Endothelial cell of umbilical vein (primary cell): ENCODE measurements around the gene COG4. TPM values are rescaled to one million over a fixed set of nuclear protein-coding genes. Genes with fewer than 3 reads are reported as not detected.

Experiments
- BruUV-seq: library from RNA; stranded (reverse); fragments of 400-500 nt; replicated peaks from 2 replicates; lab custom pipeline; 2021; lab: Mats Ljungman, UMichigan
- CTCF ChIA-PET: fragments of 300-600, 350-600 bp; sonication (Branson Sonifier 250); formaldehyde crosslinking; loops from one replicate; lab custom pipeline; 2021; ENCODE audit warnings: antibody characterized with exemption, inconsistent platforms; lab: Charles Lee
- POLR2A ChIA-PET: fragments of 300-600, 350-600 bp; sonication (Branson Sonifier 250); formaldehyde crosslinking; loops from one replicate; lab custom pipeline; 2021; ENCODE audit warnings: antibody characterized with exemption, inconsistent platforms; lab: Charles Lee
- DNase-seq: peaks from one replicate; pipeline ENCODE4 v3.0.0-alpha.2; 2011; ENCODE audit warnings: low read depth, low spot score
- FAIRE-seq: peaks from 2 replicates; lab custom pipeline; 2011; peaks lifted over from hg19 to GRCh38; lab: Jason Lieb, UNC
- H2AFZ ChIP-seq: 2 replicates; pipeline ENCODE4 v1.6.0; 2012; ENCODE audit warnings: low read depth, low read length, control low read depth, inconsistent platforms
- H3K27ac ChIP-seq: 2 replicates; pipeline ENCODE4 v1.5.1; 2011; ENCODE audit warnings: low read depth, mild to moderate bottlenecking, control low read depth, low read length, moderate library complexity; ENCODE audit not compliant: insufficient read depth
- H3K27me3 ChIP-seq, 2 experiments: 2 replicates each; pipeline versions ENCODE4 v1.6.0 to v1.6.1; 2011; ENCODE audit warnings: low read length in 2 of 2, mixed read lengths in 1 of 2; ENCODE audit not compliant: control insufficient read depth in 2 of 2, insufficient read depth in 2 of 2
- H3K36me3 ChIP-seq, 2 experiments: 2 replicates in 1 of 2; 3 replicates in 1 of 2; pipeline ENCODE4 v1.5.1; 2011; ENCODE audit warnings: low read length in 2 of 2, mild to moderate bottlenecking in 1 of 2, moderate library complexity in 1 of 2; ENCODE audit not compliant: control insufficient read depth in 2 of 2, insufficient read depth in 2 of 2; ENCODE audit errors: extremely low read depth in 1 of 2
- H3K4me1 ChIP-seq: 3 replicates; pipeline ENCODE4 v1.5.1; 2011; ENCODE audit warnings: mild to moderate bottlenecking, low read length; ENCODE audit not compliant: control insufficient read depth, insufficient read depth; ENCODE audit errors: extremely low read depth
- H3K4me2 ChIP-seq: 2 replicates; pipeline ENCODE4 v1.6.1; 2011; ENCODE audit warnings: low read length, control low read depth, mixed read lengths; ENCODE audit not compliant: insufficient read depth
- H3K4me3 ChIP-seq, 3 experiments: fragments of 200-600 bp in 1 of 3; sonication (generic), shearing (Covaris generic) in 1 of 3; replicated peaks in 1 of 3; 2 replicates each; pipeline ENCODE4 v1.5.1; 2011 to 2016; ENCODE audit warnings: control low read depth in 3 of 3, low read length in 3 of 3, mild to moderate bottlenecking in 2 of 3, inconsistent platforms in 1 of 3, low read depth in 1 of 3, moderate library complexity in 1 of 3; ENCODE audit not compliant: insufficient read depth in 1 of 3
- H3K79me2 ChIP-seq: 2 replicates; pipeline ENCODE4 v1.6.0; 2012; ENCODE audit warnings: low read length, inconsistent platforms; ENCODE audit not compliant: control insufficient read depth, insufficient read depth
- H3K9ac ChIP-seq: replicated peaks from 2 replicates; pipeline ENCODE3; 2011; ENCODE audit warnings: low read length, control low read depth; ENCODE audit not compliant: insufficient read depth; ENCODE audit errors: extremely low read depth
- H3K9me1 ChIP-seq: replicated peaks from 3 replicates; pipeline ENCODE4 v1.6.0; 2011; ENCODE audit warnings: mild to moderate bottlenecking, low read length; ENCODE audit not compliant: control insufficient read depth, insufficient read depth; ENCODE audit errors: extremely low read depth
- H3K9me3 ChIP-seq: replicated peaks from 2 replicates; pipeline ENCODE4 v1.5.1; 2012; ENCODE audit warnings: low read length, inconsistent platforms; ENCODE audit not compliant: control insufficient read depth, insufficient read depth
- H4K20me1 ChIP-seq: replicated peaks from 2 replicates; pipeline ENCODE3; 2011; ENCODE audit warnings: mild to moderate bottlenecking, low read length; ENCODE audit not compliant: control insufficient read depth, insufficient read depth; ENCODE audit errors: extremely low read depth
- EZH2 ChIP-seq: IDR thresholded peaks from 2 replicates; pipeline ENCODE4 v1.6.1; 2012; ENCODE audit warnings: borderline replicate concordance, low read depth, mild to moderate bottlenecking, moderate library complexity, low read length, inconsistent platforms; ENCODE audit not compliant: severe bottlenecking
- FOS ChIP-seq: IDR thresholded peaks from 2 replicates; pipeline ENCODE4 v1.6.1; 2011; ENCODE audit warnings: mild to moderate bottlenecking, low read length, moderate library complexity, borderline replicate concordance; ENCODE audit not compliant: insufficient read depth
- GATA2 ChIP-seq: IDR thresholded peaks from 2 replicates; pipeline ENCODE4 v1.7.0; 2011; ENCODE audit warnings: low read depth, mild to moderate bottlenecking, moderate library complexity, mixed read lengths, low read length; ENCODE audit not compliant: insufficient read length, insufficient read depth
- JUN ChIP-seq: IDR thresholded peaks from 2 replicates; pipeline ENCODE4 v1.6.1; 2011; ENCODE audit warnings: borderline replicate concordance, low read depth; ENCODE audit not compliant: insufficient read length, insufficient read depth
- MYC ChIP-seq: IDR thresholded peaks from one replicate; pipeline ENCODE4 v1.6.1; 2011; ENCODE audit warnings: mild to moderate bottlenecking, low read depth, low read length
- POLR2A ChIP-seq: IDR thresholded peaks from 2 replicates; pipeline ENCODE4 v1.6.1; 2012; ENCODE audit warnings: low read depth, mild to moderate bottlenecking, control low read depth, low read length
- POLR2AphosphoS5 ChIP-seq: IDR thresholded peaks from 2 replicates; pipeline ENCODE4 v1.6.1; 2012; ENCODE audit warnings: low read depth, mild to moderate bottlenecking, control low read depth, low read length, moderate library complexity; ENCODE audit not compliant: insufficient read depth
- dilution Hi-C: fragments of 300-500 bp; cut with MboI; formaldehyde crosslinking; loops from one replicate; pipeline ENCODE4 v1.15.0; 2019; ENCODE audit warnings: low sequenced_read_pairs; ENCODE audit not compliant: extremely low pct_ligation_motif_present
- intact Hi-C: fragments of 100-400 bp; cut with micrococcal nuclease; formaldehyde crosslinking; loops from one replicate; pipeline ENCODE4 v1.10.0; 2022
- polyA plus RNA-seq, 4 experiments: library from polyadenylated mRNA; depleted of rRNA in 3 of 4; stranded (reverse) in 3 of 4; unstranded in 1 of 4; fragments of >200 nt; gene quantifications; 2 replicates each; pipeline versions ENCODE4 v1.2.1 to v1.2.3, GENCODE V29; 2011 to 2012; ENCODE audit warnings: missing spikeins in 1 of 4
- total RNA-seq: library from RNA; stranded (reverse); gene quantifications from 2 replicates; pipeline ENCODE4 v1.2.3, GENCODE V29; 2021
- TF ChIP-seq, protein P1 (sequence below), 2 donors: IDR thresholded peaks; 1 replicate in 1 of 2; 2 replicates in 1 of 2; pipeline ENCODE4 v1.5.1; 2011; ENCODE audit warnings: low read length in 2 of 2, mild to moderate bottlenecking in 2 of 2, moderate library complexity in 2 of 2, control low read depth in 1 of 2, inconsistent platforms in 1 of 2, low read depth in 1 of 2; ENCODE audit not compliant: insufficient read depth in 1 of 2; ENCODE audit errors: extremely low read depth in 1 of 2
- TF ChIP-seq, protein P2 (sequence below): IDR thresholded peaks from 2 replicates; pipeline ENCODE4 v1.6.1; 2011; ENCODE audit not compliant: insufficient read depth, insufficient read length

The COG4 gene
- total and polyA plus RNA-seq, 2 donors (not counting 3 experiments of a cell fraction or from before 2014, with no cell fraction given), result 53.7 to 61.2 TPM

DNA sequence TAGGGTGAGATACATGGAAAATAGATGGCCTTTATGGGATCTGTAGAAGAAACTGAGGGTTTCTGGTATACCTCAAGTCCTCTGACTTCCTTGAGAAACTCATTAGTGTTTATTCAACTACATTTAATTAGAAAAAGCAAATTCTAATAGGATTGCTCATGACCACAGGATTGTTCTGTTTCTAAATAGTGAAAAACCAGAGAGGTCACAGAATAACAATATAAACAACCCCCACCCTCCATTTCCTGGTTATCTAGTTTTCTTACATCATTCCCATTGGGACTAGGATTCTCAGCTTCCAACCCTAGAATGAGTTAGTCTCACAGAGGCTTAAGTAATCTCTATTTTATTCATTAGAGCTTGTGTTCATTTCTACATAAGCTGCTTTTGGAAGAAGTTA is 30.3 kb upstream of the COG4 start:
- Histone ChIP-seq H3K9me3 (no peaks in the 10 kb centered on the region), H3K9ac (no peak overlapping the region), H2AFZ (no peak overlapping the region), H3K79me2 (peaks cover 68% of the 10 kb centered on the region), H3K27me3 (no peaks in the 10 kb centered on the region), H3K27ac (peak overlapping the region; percentile 41), H4K20me1 (no peaks in the 10 kb centered on the region), H3K9me1 (no peaks in the 10 kb centered on the region), H3K36me3 (peaks cover 43 to 59% of the 10 kb centered on the region in 2 experiments), H3K4me3 (no peak overlapping the region), H3K4me2 (no peak overlapping the region), H3K4me1 (peaks cover 18% of the 10 kb centered on the region)
- ChIA-PET POLR2A (no interaction called here), CTCF (interaction anchor here (0.5 to 2.6 kb wide), 6 partner anchors 15 to 280 kb away, joined by 3 to 25 read pairs (median 4); no protein-coding TSS in a partner anchor)
- intact Hi-C loops (no loop called here), dilution Hi-C loops (no loop called here)
- TF ChIP-seq JUN, result no peak
- peak; percentile 15 for TF ChIP-seq POLR2AphosphoS5
- no peak for TF ChIP-seq EZH2
- no peak for TF ChIP-seq FOS
- DNase-seq (no peak), FAIRE-seq (no peak)
- BruUV-seq, result no TSS peak

DNA sequence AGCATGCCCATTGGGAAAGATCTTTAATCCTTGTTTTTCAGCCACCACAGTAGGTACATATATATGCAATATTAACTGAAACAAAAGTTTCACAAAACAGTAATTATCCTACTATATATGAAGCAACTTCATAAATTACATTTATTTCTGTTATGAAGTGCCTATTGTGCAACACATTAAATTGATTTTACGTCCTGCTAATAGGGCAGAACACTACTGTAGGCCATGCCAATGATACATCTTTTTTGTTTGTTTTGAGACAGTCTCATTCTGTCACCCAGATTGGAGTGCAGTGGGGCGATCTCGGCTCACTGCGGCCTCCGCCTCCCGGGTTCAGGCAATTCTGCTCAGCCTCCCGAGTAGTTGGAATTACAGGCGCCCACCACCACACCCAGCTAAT is 29.3 kb upstream of the COG4 start:
- no peak for TF ChIP-seq JUN
- TF ChIP-seq POLR2AphosphoS5, result no peak
- no peak for TF ChIP-seq POLR2A
- no peak for TF ChIP-seq EZH2
- TF ChIP-seq, protein P1, sequence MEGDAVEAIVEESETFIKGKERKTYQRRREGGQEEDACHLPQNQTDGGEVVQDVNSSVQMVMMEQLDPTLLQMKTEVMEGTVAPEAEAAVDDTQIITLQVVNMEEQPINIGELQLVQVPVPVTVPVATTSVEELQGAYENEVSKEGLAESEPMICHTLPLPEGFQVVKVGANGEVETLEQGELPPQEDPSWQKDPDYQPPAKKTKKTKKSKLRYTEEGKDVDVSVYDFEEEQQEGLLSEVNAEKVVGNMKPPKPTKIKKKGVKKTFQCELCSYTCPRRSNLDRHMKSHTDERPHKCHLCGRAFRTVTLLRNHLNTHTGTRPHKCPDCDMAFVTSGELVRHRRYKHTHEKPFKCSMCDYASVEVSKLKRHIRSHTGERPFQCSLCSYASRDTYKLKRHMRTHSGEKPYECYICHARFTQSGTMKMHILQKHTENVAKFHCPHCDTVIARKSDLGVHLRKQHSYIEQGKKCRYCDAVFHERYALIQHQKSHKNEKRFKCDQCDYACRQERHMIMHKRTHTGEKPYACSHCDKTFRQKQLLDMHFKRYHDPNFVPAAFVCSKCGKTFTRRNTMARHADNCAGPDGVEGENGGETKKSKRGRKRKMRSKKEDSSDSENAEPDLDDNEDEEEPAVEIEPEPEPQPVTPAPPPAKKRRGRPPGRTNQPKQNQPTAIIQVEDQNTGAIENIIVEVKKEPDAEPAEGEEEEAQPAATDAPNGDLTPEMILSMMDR (IDR thresholded peaks at IDR 0.05; ENCODE audit: extremely low read depth in 1 of 2, insufficient read depth in 1 of 2, low read depth in 1 of 2, low read length in 2 of 2), result no peak
- no peak for TF ChIP-seq GATA2
- no peak for TF ChIP-seq MYC
- no peak for TF ChIP-seq FOS
- TF ChIP-seq, protein P2, sequence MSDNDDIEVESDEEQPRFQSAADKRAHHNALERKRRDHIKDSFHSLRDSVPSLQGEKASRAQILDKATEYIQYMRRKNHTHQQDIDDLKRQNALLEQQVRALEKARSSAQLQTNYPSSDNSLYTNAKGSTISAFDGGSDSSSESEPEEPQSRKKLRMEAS, result no peak
- FAIRE-seq (no peak), DNase-seq (no peak)
- CTCF ChIA-PET, result interaction anchor here (0.6 to 2.6 kb wide), 6 partner anchors 14 to 221 kb away, joined by 3 to 25 read pairs (median 4); no protein-coding TSS in a partner anchor
- Histone ChIP-seq H3K9me1 (no peaks in the 10 kb centered on the region), H3K36me3 (peaks cover 49 to 61% of the 10 kb centered on the region in 2 experiments), H3K4me2 (no peak overlapping the region), H3K9me3 (no peaks in the 10 kb centered on the region), H2AFZ (no peak overlapping the region), H3K9ac (no peak overlapping the region), H4K20me1 (no peaks in the 10 kb centered on the region), H3K79me2 (peaks cover 73% of the 10 kb centered on the region), H3K27me3 (no peaks in the 10 kb centered on the region), H3K27ac (no peak overlapping the region), H3K4me1 (peaks cover 18% of the 10 kb centered on the region), H3K4me3 (no peak overlapping the region)
- POLR2A ChIA-PET, result no interaction called here
- intact Hi-C loops, result no loop called here
- dilution Hi-C loops, result no loop called here
- no TSS peak for BruUV-seq
